Fibroblast of villous mesenchyme (primary cell): Measurements from ENCODE around the gene TRIOBP. TPM values are rescaled to one million over a fixed set of nuclear protein-coding genes. Genes with fewer than 3 reads are reported as not detected.

ENCODE experiments used
- DNase-seq: peaks from one replicate; pipeline ENCODE4 v3.0.0-alpha.2; 2010; ENCODE audit warnings: low read depth
- H3K4me3 ChIP-seq: 2 replicates; pipeline ENCODE4 v1.5.1; 2011; ENCODE audit warnings: low read depth, mild to moderate bottlenecking, low read length
- total RNA-seq: library from RNA; depleted of rRNA; stranded (reverse); fragments of >200 nt; gene quantifications from 2 replicates; pipeline ENCODE4 v1.2.3, GENCODE V29; 2012
- TF ChIP-seq, protein P1 (sequence below): IDR thresholded peaks from 2 replicates; pipeline ENCODE4 v1.5.1; 2012; ENCODE audit warnings: low read depth, mild to moderate bottlenecking, low read length; ENCODE audit not compliant: insufficient read depth

Gene TRIOBP
- total RNA-seq, 1 donor = 121 TPM

DNA sequence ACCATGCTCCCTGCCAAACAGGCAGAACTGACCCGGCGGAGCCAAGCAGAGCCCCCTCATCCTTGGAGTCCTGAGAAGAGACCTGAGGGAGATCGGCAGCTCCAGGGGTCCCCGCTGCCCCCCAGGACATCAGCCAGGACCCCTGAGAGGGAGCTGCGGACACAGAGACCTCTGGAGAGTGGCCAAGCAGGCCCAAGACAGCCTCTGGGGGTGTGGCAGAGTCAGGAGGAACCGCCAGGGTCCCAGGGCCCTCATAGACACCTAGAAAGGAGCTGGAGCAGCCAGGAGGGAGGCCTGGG lies 37.5 kb downstream of the TRIOBP start:
- H3K4me3 ChIP-seq = no peak overlapping the region
- DNase-seq = no peak
- TF ChIP-seq, protein P1, sequence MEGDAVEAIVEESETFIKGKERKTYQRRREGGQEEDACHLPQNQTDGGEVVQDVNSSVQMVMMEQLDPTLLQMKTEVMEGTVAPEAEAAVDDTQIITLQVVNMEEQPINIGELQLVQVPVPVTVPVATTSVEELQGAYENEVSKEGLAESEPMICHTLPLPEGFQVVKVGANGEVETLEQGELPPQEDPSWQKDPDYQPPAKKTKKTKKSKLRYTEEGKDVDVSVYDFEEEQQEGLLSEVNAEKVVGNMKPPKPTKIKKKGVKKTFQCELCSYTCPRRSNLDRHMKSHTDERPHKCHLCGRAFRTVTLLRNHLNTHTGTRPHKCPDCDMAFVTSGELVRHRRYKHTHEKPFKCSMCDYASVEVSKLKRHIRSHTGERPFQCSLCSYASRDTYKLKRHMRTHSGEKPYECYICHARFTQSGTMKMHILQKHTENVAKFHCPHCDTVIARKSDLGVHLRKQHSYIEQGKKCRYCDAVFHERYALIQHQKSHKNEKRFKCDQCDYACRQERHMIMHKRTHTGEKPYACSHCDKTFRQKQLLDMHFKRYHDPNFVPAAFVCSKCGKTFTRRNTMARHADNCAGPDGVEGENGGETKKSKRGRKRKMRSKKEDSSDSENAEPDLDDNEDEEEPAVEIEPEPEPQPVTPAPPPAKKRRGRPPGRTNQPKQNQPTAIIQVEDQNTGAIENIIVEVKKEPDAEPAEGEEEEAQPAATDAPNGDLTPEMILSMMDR = no peak

DNA sequence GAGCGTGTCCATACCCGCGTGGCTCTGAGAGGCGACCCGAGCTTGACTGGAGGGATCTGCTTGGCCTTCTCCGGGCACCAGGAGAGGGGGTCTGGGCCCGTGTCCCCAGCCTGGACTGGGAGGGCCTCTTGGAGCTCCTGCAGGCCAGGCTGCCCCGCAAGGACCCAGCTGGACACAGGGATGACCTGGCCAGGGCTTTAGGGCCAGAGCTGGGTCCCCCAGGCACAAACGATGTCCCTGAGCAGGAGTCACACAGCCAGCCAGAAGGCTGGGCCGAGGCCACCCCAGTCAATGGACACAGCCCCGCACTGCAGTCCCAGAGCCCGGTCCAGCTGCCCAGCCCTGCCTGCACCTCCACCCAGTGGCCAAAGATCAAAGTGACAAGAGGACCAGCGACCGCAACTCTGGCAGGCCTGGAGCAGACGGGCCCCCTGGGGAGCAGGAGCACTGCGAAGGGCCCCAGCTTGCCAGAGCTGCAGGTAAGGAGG lies 38.2 kb downstream of the TRIOBP start:
- TF ChIP-seq, protein P1 = peak; percentile 52
- DNase-seq = no peak
- no peak overlapping the region for H3K4me3 ChIP-seq

DNA sequence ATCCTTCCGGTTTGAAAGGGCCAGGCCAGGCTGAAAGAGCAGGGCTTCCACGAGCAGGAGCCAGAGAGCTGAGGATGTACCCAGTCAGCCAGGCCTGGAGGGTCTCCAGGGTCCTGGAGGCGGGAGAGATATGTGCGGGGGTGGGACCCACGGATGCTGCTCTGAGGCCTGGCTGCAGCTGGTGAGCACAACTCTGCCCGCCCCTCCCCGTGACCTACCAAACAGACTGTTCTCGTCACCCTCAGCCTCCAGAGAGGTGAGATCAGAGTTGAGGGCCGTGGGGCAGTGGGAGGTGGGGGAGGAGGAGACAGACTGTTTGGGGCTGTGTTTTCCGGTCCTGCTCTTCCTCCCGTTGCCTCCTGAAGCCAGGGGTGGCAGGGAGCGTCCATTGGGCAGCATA lies 42.2 kb downstream of the TRIOBP start:
- peak; percentile 90 for DNase-seq
- TF ChIP-seq, protein P1 = peak; percentile 10

GRCh38 chr22:37739611-37740049 lies 42.8 kb downstream of the TRIOBP start:
- TF ChIP-seq, protein P1 = no peak
- no peak overlapping the region for H3K4me3 ChIP-seq
- DNase-seq = no peak

More for the DNA sequence above, 42.2 kb downstream of the TRIOBP start:
- H3K4me3 ChIP-seq = no peak overlapping the region

GRCh38 chr22:37740455-37741311 lies 43.8 kb downstream of the TRIOBP start:
- DNase-seq = no peak
- no peak overlapping the region for H3K4me3 ChIP-seq
- TF ChIP-seq, protein P1 = no peak

- TF ChIP-seq, protein P1 = no peak
- no peak overlapping the region for H3K4me3 ChIP-seq
- peak; percentile 100 for DNase-seq
Measured at GRCh38 chr22:37741312-37741795, 44.5 kb downstream of the TRIOBP start.
